ENCODE results near the gene ZBED5.

DNA sequence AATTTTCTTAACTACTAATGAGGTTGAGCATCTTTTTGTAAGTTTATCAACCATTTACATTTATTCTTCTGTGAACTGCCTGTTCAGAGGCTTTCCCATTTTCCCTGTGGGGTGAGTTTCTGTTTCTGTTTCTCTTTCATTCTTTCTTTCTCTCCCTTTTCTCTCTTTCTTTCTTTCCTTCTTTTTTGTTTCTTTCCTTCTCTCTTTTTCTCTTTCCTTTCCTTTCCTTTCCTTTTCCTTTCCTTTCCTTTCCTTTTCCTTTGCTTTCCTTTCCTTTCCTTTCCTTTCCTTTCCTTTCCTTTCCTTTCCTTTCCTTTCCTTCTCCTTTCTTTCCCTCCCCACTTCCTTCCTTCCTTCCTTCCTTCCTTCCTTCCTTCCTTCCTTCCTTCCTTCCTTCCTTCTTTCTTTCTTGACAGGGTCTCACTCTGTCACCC lies 8.0 kb upstream of the ZBED5 start:
- TF ChIP-seq ZNF384 (IDR thresholded peaks at IDR 0.05), result no peak
- TF ChIP-seq LEF1 (IDR thresholded peaks at IDR 0.05; ENCODE audit: borderline replicate concordance), result no peak
